NCI-H748 treated with DMSO at 0.1 percent for 48 hours (cell line): ENCODE results near the gene SLC6A14.
A peak's percentile ranks its signal among the peaks of the same experiment; 100 is the strongest.

Experiments used
- DNase-seq: peaks from one replicate; lab custom pipeline; 2025; lab: John Stamatoyannopoulos, UW

SLC6A14 gene

GRCh38 chrX:116436358-116436816, at the start of gene SLC6A14:
Gene SLC6A14 (plus strand): TSS chrX:116436606. CDS start chrX:116436710, 104 bp downstream.
- DNase-seq, result no peak

- DNase-seq, result no peak
Observed at GRCh38 chrX:116395752-116396151, 40.7 kb upstream of the SLC6A14 start.

- no peak for DNase-seq
Observed at GRCh38 chrX:116399681-116400080, 36.7 kb upstream of the SLC6A14 start.

GRCh38 chrX:116409219-116409618, 27.2 kb upstream of the SLC6A14 start:
- no peak for DNase-seq

GRCh38 chrX:116413273-116413672, 23.1 kb upstream of the SLC6A14 start:
- DNase-seq, result no peak

- DNase-seq, result peak; percentile 74
Observed at GRCh38 chrX:116417214-116417613, 19.2 kb upstream of the SLC6A14 start.

GRCh38 chrX:116417968-116418367, 18.4 kb upstream of the SLC6A14 start:
- no peak for DNase-seq

- DNase-seq, result no peak
Observed at GRCh38 chrX:116427978-116428377, 8.4 kb upstream of the SLC6A14 start.

- no peak for DNase-seq
Observed at GRCh38 chrX:116435597-116435996, 809 bp upstream of the SLC6A14 start.

- no peak for DNase-seq
Observed at GRCh38 chrX:116449156-116449555, 12.8 kb downstream of the SLC6A14 start.

- no peak for DNase-seq
Observed at GRCh38 chrX:116462822-116463221, 26.4 kb downstream of the SLC6A14 start, which contains the start of gene CT83. Gene CT83 (minus strand): TSS chrX:116462976. CDS start chrX:116462856, 120 bp downstream.

GRCh38 chrX:116480059-116480458, 43.7 kb downstream of the SLC6A14 start:
- no peak for DNase-seq

- peak; percentile 25 for DNase-seq
Observed at GRCh38 chrX:116490104-116490503, 53.7 kb downstream of the SLC6A14 start.

- no peak for DNase-seq
Observed at GRCh38 chrX:116493271-116493670, 56.9 kb downstream of the SLC6A14 start.

- no peak for DNase-seq
Observed at GRCh38 chrX:116499780-116500179, 63.4 kb downstream of the SLC6A14 start.
